ENCODE results near the gene GFY.
"Not testable (repeated sequence)": the region's sequence is repeated elsewhere in the genome, so short reads cannot be mapped to it uniquely, and the experiment has no call there.

Gene GFY

DNA sequence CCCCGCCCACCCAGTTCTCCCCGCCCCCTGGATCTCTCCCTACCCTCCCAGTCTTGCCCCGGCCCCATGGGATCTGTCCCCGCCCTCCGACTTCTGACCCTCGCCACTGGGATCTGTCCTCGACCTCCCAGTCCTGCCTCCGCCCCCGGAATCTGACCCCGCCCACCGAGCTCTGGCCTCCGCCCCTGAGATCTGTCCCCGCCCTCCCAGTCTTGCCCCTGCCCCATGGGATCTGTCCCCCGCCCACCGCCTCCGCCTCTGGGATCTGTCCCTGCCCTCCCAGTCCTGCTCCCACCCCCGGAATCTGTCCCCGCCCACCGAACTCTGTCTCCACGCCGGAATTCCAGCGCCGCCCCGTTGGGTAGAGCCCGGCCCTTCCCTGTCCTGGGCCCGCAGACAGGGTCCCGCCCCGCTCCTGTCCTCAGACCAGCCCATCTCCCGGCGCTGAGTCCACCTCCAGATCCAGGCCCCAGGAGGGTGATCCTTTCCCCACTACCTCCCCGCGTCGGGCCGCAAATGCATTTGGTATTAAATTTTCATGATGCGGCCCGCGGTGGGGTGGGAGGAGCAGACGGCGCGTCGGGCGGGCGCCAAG lies 17.7 kb downstream of the GFY start:
- Histone ChIP-seq H3K27ac (ENCODE audit: low read depth, low read length) (peak overlapping the region; percentile 66), H3K4me1 (ENCODE audit: control insufficient read depth in 1 of 2, insufficient read depth in 2 of 2, low read length in 2 of 2) (peaks cover 0 to 5% of the 10 kb centered on the region in 2 donors), H3K4me3 (ENCODE audit: low read depth in 1 of 2, low read length in 2 of 2) (peak overlapping the region; percentile 79 to 84), H3K9me3 (ENCODE audit: control insufficient read depth in 1 of 2, low read length in 2 of 2) (no peaks in the 10 kb centered on the region), H3K27me3 (ENCODE audit: control insufficient read depth in 1 of 2, insufficient read depth in 2 of 2, low read length in 2 of 2) (peaks cover 30 to 41% of the 10 kb centered on the region in 2 donors), H3K9ac (ENCODE audit: low read depth in 1 of 2, low read length in 2 of 2) (peak overlapping the region in 1 of 2 donors; percentile 84), H3K36me3 (ENCODE audit: control insufficient read depth in 1 of 2, insufficient read depth in 2 of 2, low read length in 2 of 2) (no peaks in the 10 kb centered on the region)

GRCh38 chr19:49443366-49444099 lies 18.3 kb downstream of the GFY start:
- H3K4me3 ChIP-seq (ENCODE audit: low read depth in 1 of 2, low read length in 2 of 2) = peak overlapping the region; percentile 79 to 84
- peaks cover 24 to 35% of the 10 kb centered on the region in 2 donors for H3K27me3 ChIP-seq (ENCODE audit: control insufficient read depth in 1 of 2, insufficient read depth in 2 of 2, low read length in 2 of 2)
- H3K4me1 ChIP-seq (ENCODE audit: control insufficient read depth in 1 of 2, insufficient read depth in 2 of 2, low read length in 2 of 2) = peaks cover 0 to 5% of the 10 kb centered on the region in 2 donors
- peak overlapping the region in 1 of 2 donors; percentile 84 for H3K9ac ChIP-seq (ENCODE audit: low read depth in 1 of 2, low read length in 2 of 2)
- H3K9me3 ChIP-seq (ENCODE audit: control insufficient read depth in 1 of 2, low read length in 2 of 2) = no peaks in the 10 kb centered on the region
- peak overlapping the region; percentile 66 for H3K27ac ChIP-seq (ENCODE audit: low read depth, low read length)
- H3K36me3 ChIP-seq (ENCODE audit: control insufficient read depth in 1 of 2, insufficient read depth in 2 of 2, low read length in 2 of 2) = peaks cover 0 to 6% of the 10 kb centered on the region in 2 donors

DNA sequence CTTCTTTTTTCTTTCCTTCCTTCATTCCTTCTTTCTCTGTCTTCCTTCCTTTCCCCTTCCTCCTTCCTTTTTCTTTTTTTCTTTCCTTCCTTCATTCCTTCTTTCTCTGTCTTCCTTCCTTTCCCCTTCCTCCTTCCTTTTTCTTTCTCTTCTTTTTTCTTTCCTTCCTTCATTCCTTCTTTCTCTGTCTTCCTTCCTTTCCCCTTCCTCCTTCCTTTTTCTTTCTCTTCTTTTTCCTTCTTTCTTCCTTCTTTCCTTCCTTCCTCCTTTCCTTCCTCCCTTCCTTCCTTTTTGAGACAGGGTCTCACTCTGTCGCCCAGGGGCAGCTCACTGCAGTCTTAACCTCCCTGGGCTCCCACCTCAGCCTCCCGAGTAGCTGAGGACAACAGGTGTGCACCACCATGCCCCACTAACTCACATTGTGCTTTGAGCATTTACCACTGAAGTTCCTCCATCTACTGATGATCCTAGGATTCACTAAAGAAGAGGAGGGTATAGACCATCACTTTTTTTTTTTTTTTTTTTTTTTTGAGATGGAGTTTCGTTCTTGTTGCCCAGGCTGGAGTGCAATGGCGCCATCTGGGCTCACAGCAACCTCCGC lies 19.0 kb downstream of the GFY start:
- not testable (repeated sequence) for H3K4me1 ChIP-seq (ENCODE audit: control insufficient read depth in 1 of 2, insufficient read depth in 2 of 2, low read length in 2 of 2); H3K9me3 ChIP-seq (ENCODE audit: control insufficient read depth in 1 of 2, low read length in 2 of 2); H3K27ac ChIP-seq (ENCODE audit: low read depth, low read length); H3K9ac ChIP-seq (ENCODE audit: low read depth in 1 of 2, low read length in 2 of 2)
- Histone ChIP-seq H3K27me3 (ENCODE audit: control insufficient read depth in 1 of 2, insufficient read depth in 2 of 2, low read length in 2 of 2) (peaks cover 19 to 29% of the 10 kb centered on the region in 2 donors), H3K36me3 (ENCODE audit: control insufficient read depth in 1 of 2, insufficient read depth in 2 of 2, low read length in 2 of 2) (peaks cover 0 to 11% of the 10 kb centered on the region in 2 donors), H3K4me3 (ENCODE audit: low read depth in 1 of 2, low read length in 2 of 2) (peak overlapping the region in 1 of 2 donors; percentile 84)

DNA sequence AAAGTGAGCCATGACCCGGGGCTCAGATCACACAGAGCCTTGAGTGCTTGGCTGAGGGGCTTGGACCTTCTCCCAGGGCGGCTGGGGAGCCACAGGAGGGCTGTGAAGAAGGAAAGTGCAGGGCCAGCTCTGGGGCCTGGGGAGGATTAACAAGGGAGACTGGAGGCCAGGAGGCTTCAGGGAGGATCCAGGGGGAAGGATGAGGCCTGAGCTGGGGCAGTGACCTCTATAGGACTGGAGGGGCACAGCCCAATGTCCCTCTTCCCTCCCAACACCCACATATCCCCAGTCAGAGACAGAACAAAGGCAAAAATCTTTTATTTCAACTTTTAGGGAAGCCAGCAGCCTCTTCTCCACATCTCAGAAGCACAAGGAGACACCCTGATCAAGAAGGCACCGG lies 20.8 kb downstream of the GFY start:
- peaks cover 9 to 11% of the 10 kb centered on the region in 2 donors for H3K4me1 ChIP-seq (ENCODE audit: control insufficient read depth in 1 of 2, insufficient read depth in 2 of 2, low read length in 2 of 2)
- H3K4me3 ChIP-seq (ENCODE audit: low read depth in 1 of 2, low read length in 2 of 2) = no peak overlapping the region
- H3K27me3 ChIP-seq (ENCODE audit: control insufficient read depth in 1 of 2, insufficient read depth in 2 of 2, low read length in 2 of 2) = peaks cover 1 to 11% of the 10 kb centered on the region in 2 donors
- no peaks in the 10 kb centered on the region for H3K9me3 ChIP-seq (ENCODE audit: control insufficient read depth in 1 of 2, low read length in 2 of 2)
- H3K36me3 ChIP-seq (ENCODE audit: control insufficient read depth in 1 of 2, insufficient read depth in 2 of 2, low read length in 2 of 2) = peaks cover 0 to 18% of the 10 kb centered on the region in 2 donors
- H3K9ac ChIP-seq (ENCODE audit: low read depth in 1 of 2, low read length in 2 of 2) = no peak overlapping the region
- no peak overlapping the region for H3K27ac ChIP-seq (ENCODE audit: low read depth, low read length)

- no peak overlapping the region for H3K9ac ChIP-seq (ENCODE audit: low read depth in 1 of 2, low read length in 2 of 2)
- no peak overlapping the region for H3K27ac ChIP-seq (ENCODE audit: low read depth, low read length)
- no peak overlapping the region for H3K4me3 ChIP-seq (ENCODE audit: low read depth in 1 of 2, low read length in 2 of 2)
- peaks cover 5 to 9% of the 10 kb centered on the region in 2 donors for H3K4me1 ChIP-seq (ENCODE audit: control insufficient read depth in 1 of 2, insufficient read depth in 2 of 2, low read length in 2 of 2)
- peaks cover 0 to 18% of the 10 kb centered on the region in 2 donors for H3K36me3 ChIP-seq (ENCODE audit: control insufficient read depth in 1 of 2, insufficient read depth in 2 of 2, low read length in 2 of 2)
- H3K9me3 ChIP-seq (ENCODE audit: control insufficient read depth in 1 of 2, low read length in 2 of 2) = no peaks in the 10 kb centered on the region
- no peaks in the 10 kb centered on the region for H3K27me3 ChIP-seq (ENCODE audit: control insufficient read depth in 1 of 2, insufficient read depth in 2 of 2, low read length in 2 of 2)
Measured at GRCh38 chr19:49447485-49448431, 22.6 kb downstream of the GFY start.

- Histone ChIP-seq H3K36me3 (ENCODE audit: control insufficient read depth in 1 of 2, insufficient read depth in 2 of 2, low read length in 2 of 2) (peaks cover 0 to 18% of the 10 kb centered on the region in 2 donors), H3K9me3 (ENCODE audit: control insufficient read depth in 1 of 2, low read length in 2 of 2) (no peaks in the 10 kb centered on the region), H3K9ac (ENCODE audit: low read depth in 1 of 2, low read length in 2 of 2) (no peak overlapping the region), H3K4me1 (ENCODE audit: control insufficient read depth in 1 of 2, insufficient read depth in 2 of 2, low read length in 2 of 2) (peaks cover 5 to 9% of the 10 kb centered on the region in 2 donors), H3K27ac (ENCODE audit: low read depth, low read length) (no peak overlapping the region), H3K27me3 (ENCODE audit: control insufficient read depth in 1 of 2, insufficient read depth in 2 of 2, low read length in 2 of 2) (no peaks in the 10 kb centered on the region), H3K4me3 (ENCODE audit: low read depth in 1 of 2, low read length in 2 of 2) (no peak overlapping the region)
Measured at GRCh38 chr19:49448432-49448786, 23.2 kb downstream of the GFY start.

DNA sequence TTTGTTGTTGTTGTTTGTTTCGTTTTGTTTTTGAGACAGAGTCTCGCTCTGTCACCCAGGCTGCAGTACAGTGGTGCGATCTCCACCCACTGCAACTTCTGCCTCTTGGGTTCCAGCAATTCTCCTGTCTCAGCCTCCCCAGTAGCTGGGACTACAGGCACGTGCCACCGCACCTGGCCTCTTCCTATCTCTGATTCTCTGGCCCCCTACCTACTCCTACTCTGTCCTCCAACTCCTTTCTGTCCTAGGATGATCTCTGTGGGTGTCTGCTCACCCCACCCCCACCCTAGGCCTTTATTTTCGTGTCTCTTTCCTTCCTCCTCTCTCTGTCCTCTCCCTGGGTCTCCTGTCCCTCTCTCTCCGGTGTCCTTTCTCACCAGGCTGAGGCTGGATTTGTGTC lies 25.2 kb downstream of the GFY start:
- Histone ChIP-seq H3K9ac (ENCODE audit: low read depth in 1 of 2, low read length in 2 of 2) (peak overlapping the region; percentile 32 to 93), H3K4me3 (ENCODE audit: low read depth in 1 of 2, low read length in 2 of 2) (peak overlapping the region; percentile 42 to 96)

GRCh38 chr19:49451430-49452181 lies 26.4 kb downstream of the GFY start, which contains the start of gene PIH1D1:
PIH1D1 (minus strand) TSS chr19:49451814; CDS start chr19:49451574, 240 bp downstream.
- Histone ChIP-seq H3K9ac (ENCODE audit: low read depth in 1 of 2, low read length in 2 of 2) (peak within 1 kb of the TSS; percentile 81 to 93), H3K4me3 (ENCODE audit: low read depth in 1 of 2, low read length in 2 of 2) (peak within 1 kb of the TSS; percentile 96 to 99), H3K36me3 (ENCODE audit: control insufficient read depth in 1 of 2, insufficient read depth in 2 of 2, low read length in 2 of 2) (peaks cover 0 to 18% of the 10 kb centered on the region in 2 donors), H3K27ac (ENCODE audit: low read depth, low read length) (peak within 1 kb of the TSS; percentile 93), H3K4me1 (ENCODE audit: control insufficient read depth in 1 of 2, insufficient read depth in 2 of 2, low read length in 2 of 2) (peaks cover 13 to 15% of the 10 kb centered on the region in 2 donors), H3K27me3 (ENCODE audit: control insufficient read depth in 1 of 2, insufficient read depth in 2 of 2, low read length in 2 of 2) (no peaks in the 10 kb centered on the region), H3K9me3 (ENCODE audit: control insufficient read depth in 1 of 2, low read length in 2 of 2) (no peaks in the 10 kb centered on the region)

More for the DNA sequence above, 25.2 kb downstream of the GFY start:
- Histone ChIP-seq H3K36me3 (ENCODE audit: control insufficient read depth in 1 of 2, insufficient read depth in 2 of 2, low read length in 2 of 2) (peaks cover 0 to 18% of the 10 kb centered on the region in 2 donors), H3K9me3 (ENCODE audit: control insufficient read depth in 1 of 2, low read length in 2 of 2) (no peaks in the 10 kb centered on the region), H3K4me1 (ENCODE audit: control insufficient read depth in 1 of 2, insufficient read depth in 2 of 2, low read length in 2 of 2) (peaks cover 13 to 15% of the 10 kb centered on the region in 2 donors), H3K27ac (ENCODE audit: low read depth, low read length) (no peak overlapping the region), H3K27me3 (ENCODE audit: control insufficient read depth in 1 of 2, insufficient read depth in 2 of 2, low read length in 2 of 2) (no peaks in the 10 kb centered on the region)

Measured in duodenal mucosa (tissue), 2 donors.